ENCODE results near the gene DYRK1A.

- TF ChIP-seq POLR2A (IDR thresholded peaks at IDR 0.05; ENCODE audit: low read depth, low read length) (no peak), POLR2AphosphoS5 (IDR thresholded peaks at IDR 0.05; ENCODE audit: low read depth, low read length) (no peak), TAF1 (IDR thresholded peaks at IDR 0.05; ENCODE audit: low read depth, low read length) (no peak), PAX5 (IDR thresholded peaks at IDR 0.05; ENCODE audit: insufficient read depth, low read length, severe bottlenecking) (no peak)
These were observed 96.7 kb downstream of the DYRK1A start for GRCh38 chr21:37463083-37463801.

Data from GM12891 (cell line).